K562 treated with DMSO at 1 percent for 48 hours (cell line): Measurements from ENCODE around the gene KREMEN1. TPM values are rescaled to one million over a fixed set of nuclear protein-coding genes. Genes with fewer than 3 reads are reported as not detected.

Source experiments
- total RNA-seq: library from RNA; unstranded; fragments of 300-600 nt; gene quantifications from 2 replicates; pipeline ENCODE4 v1.2.3, GENCODE V29; 2022; ENCODE audit warnings: low replicate concordance; ENCODE audit errors: extremely low read depth

The KREMEN1 gene, protein sequence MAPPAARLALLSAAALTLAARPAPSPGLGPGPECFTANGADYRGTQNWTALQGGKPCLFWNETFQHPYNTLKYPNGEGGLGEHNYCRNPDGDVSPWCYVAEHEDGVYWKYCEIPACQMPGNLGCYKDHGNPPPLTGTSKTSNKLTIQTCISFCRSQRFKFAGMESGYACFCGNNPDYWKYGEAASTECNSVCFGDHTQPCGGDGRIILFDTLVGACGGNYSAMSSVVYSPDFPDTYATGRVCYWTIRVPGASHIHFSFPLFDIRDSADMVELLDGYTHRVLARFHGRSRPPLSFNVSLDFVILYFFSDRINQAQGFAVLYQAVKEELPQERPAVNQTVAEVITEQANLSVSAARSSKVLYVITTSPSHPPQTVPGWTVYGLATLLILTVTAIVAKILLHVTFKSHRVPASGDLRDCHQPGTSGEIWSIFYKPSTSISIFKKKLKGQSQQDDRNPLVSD
- not detected in 2 replicates for total RNA-seq

DNA sequence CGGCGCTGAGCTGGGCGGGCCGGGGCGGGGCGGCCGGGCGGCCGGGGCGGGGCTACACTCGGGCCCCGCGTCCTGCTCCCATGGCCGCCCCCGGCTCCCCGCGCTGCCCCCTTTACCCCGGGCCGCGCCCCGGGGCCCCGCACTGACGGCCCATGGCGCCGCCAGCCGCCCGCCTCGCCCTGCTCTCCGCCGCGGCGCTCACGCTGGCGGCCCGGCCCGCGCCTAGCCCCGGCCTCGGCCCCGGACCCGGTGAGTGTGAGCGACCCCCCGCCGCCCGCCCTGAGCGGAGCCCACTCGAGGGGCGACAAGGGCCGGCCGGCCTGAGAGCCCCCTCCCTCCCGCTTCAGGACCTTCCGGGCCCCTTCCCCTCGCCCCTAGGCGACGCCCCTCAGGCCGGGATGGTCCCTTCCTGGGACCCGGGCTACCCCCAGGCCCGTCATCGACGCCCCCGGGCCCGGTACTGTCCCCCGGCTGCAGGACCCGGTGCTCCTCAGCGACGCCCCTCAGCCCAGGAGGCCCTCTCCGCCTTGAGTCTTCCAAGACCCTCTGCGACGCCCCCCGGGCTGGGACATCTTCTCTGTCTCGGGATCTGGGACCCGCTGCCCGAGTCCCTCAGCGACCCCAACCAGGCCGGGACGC, at the start of gene KREMEN1:
Gene KREMEN1 (plus strand): TSS at position 57 of the 639 bp plus-strand sequence. CDS start 96 bp downstream, at position 153.

DNA sequence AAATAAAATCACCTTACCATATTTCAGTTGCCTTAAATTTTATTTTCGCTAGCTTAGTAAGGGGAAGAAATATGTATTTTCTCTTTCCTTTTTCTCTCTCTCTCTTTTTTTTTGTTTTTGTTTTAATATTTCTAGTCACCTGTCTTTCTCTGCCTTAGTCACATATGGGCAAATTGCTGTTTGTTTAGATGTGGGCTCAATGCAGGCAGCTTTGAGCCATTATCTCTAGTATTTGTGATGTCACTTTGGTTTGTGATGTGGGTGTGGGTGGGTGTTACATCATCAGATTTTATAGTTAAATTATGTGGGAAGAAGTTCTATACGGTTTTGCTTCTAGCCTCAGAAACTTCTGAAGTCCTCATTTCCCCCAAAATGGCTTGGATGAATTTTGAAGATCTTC, 11.1 kb upstream of the KREMEN1 start, which contains the start of gene C22orf31:
Gene C22orf31 (minus strand): TSS at position 59 of the 400 bp plus-strand sequence. CDS start 39 bp downstream, at position 20.

DNA sequence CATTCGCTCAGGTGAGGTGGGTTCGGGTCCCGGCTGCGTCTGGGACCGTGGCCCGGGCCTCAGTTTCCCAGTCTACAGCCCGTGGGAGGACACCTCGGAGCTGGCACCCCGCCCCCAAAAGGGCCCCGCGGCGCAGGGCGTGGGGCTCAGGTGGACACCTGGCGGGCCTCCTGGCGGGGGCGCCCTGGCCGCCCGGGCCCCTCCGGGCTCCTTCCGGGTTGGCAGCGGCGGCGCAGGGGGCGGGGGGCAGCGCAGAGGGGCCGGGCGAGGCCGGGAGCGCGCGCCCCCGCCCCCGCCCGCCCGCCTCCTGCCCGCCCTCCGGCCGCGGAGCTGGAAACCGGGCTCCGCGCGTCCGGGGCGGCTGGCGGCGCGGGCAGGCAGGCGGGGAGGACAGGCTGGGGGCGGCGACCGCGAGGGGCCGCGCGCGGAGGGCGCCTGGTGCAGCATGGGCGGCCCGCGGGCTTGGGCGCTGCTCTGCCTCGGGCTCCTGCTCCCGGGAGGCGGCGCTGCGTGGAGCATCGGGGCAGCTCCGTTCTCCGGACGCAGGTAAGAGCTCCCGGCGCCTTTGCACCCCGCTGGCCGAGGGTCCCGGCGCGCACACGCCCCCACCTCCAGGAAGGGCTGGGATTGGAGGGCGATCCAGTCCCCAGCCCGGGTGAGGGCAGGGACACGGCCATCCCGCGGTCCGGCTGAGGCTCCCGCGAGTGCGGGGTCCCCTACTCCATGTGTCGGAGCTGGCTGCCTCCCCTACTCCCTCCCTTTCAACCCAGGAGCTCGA, 132.9 kb downstream of the KREMEN1 start, which contains the start of gene EMID1:
Gene EMID1 (plus strand): TSS at position 303 of the 778 bp plus-strand sequence. CDS start 143 bp downstream, at position 446.

Other genes with a start within 250 kb of the KREMEN1 start
- not detected in 2 replicates for gene ZNRF3, start 189.5 kb upstream of the KREMEN1 start, total RNA-seq
- not detected in 2 replicates for gene C22orf31, start 11.2 kb upstream of the KREMEN1 start, total RNA-seq
- not detected in 2 replicates for gene EMID1, start 132.9 kb downstream of the KREMEN1 start, total RNA-seq
- not detected in 2 replicates for gene RHBDD3, start 194.9 kb downstream of the KREMEN1 start, total RNA-seq
- 458 TPM in 1 of 2 replicates, not detected in the other for gene EWSR1, start 195.2 kb downstream of the KREMEN1 start, total RNA-seq
- gene GAS2L1, start 233.6 kb downstream of the KREMEN1 start, total RNA-seq: not detected in 2 replicates
- not detected in 2 replicates for gene RASL10A, start 242.7 kb downstream of the KREMEN1 start, total RNA-seq